ENCODE measurements around the gene FRS2. TPM values are rescaled to one million over a fixed set of nuclear protein-coding genes. Genes with fewer than 3 reads are reported as not detected.

FRS2 gene
- total RNA-seq, 4 donors from 2014 or later = 36.5 to 60.3 (median 43.8) TPM

GRCh38 chr12:69570000-69570516 is 99.9 kb downstream of the FRS2 start:
- WGBS = 94% methylated on average over 10 of the region's 10 CpGs
- no peak overlapping the region for H3K4me3 ChIP-seq

GRCh38 chr12:69570545-69571399 is 100.6 kb downstream of the FRS2 start:
- peaks cover 31 to 65% (median 46%) of the 10 kb centered on the region in 4 donors for H3K36me3 ChIP-seq
- intact Hi-C loops (cut with DNase I) = loop anchor here (5.0 kb wide), 1 partner anchor 98 kb away; the partner anchor contains the start of gene FRS2

More at GRCh38 chr12:69570000-69570516, 99.9 kb downstream of the FRS2 start:
- Histone ChIP-seq H3K4me1 (peaks cover 0 to 5% (median 0%) of the 10 kb centered on the region in 4 donors), H3K9me3 (no peaks in the 10 kb centered on the region), H3K36me3 (peaks cover 25 to 58% (median 40%) of the 10 kb centered on the region in 4 donors), H3K27me3 (no peaks in the 10 kb centered on the region), H3K27ac (replicated peaks in 1 of 4) (no peak overlapping the region)
- DNase-seq (ENCODE audit: extremely low spot score) = no peak
- intact Hi-C loops (cut with DNase I) = loop anchor here (5.0 kb wide), 2 partner anchors 98 to 153 kb away; partner anchors contain the start of gene FRS2
- TF ChIP-seq CTCF (IDR thresholded peaks at IDR 0.05) = no peak
- no peak for TF ChIP-seq POLR2AphosphoS5 (IDR thresholded peaks at IDR 0.05)
- no peak for TF ChIP-seq EP300 (IDR thresholded peaks at IDR 0.05)
- TF ChIP-seq POLR2A (IDR thresholded peaks at IDR 0.05; ENCODE audit: low read depth) = no peak

DNA sequence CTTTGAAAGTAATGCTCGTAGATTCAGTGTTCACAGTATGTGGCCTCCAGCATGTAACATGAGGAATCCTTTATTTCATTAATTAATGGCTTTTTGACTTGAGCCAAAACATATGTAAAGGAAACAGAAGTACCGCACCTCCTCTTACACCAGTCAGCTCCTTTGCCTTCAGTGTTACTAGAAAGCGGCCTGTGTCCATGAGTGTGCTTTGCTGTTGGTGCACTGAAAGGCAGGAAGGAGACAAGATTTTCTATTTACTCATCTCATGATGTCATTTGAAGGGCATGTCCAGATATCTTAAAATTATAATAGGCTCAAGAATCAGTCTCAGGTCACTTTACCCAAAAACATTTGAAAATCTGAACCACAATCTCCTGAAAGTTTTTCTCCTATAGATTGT is 105.2 kb downstream of the FRS2 start:
- peaks cover 31 to 50% (median 39%) of the 10 kb centered on the region in 4 donors for H3K36me3 ChIP-seq
- WGBS = 81% methylated on average over 3 of the region's 3 CpGs

More at GRCh38 chr12:69570545-69571399, 100.6 kb downstream of the FRS2 start:
- no peaks in the 10 kb centered on the region for H3K27me3 ChIP-seq
- H3K4me3 ChIP-seq = no peak overlapping the region
- H3K27ac ChIP-seq (replicated peaks in 1 of 4) = no peak overlapping the region
- TF ChIP-seq POLR2AphosphoS5 (IDR thresholded peaks at IDR 0.05) (no peak), EP300 (IDR thresholded peaks at IDR 0.05) (no peak), POLR2A (IDR thresholded peaks at IDR 0.05; ENCODE audit: low read depth) (no peak), CTCF (IDR thresholded peaks at IDR 0.05) (peak; percentile 75 to 85 (median 84))
- DNase-seq (ENCODE audit: extremely low spot score) = no peak
- H3K4me1 ChIP-seq = peaks cover 0 to 5% (median 0%) of the 10 kb centered on the region in 4 donors
- H3K9me3 ChIP-seq = no peaks in the 10 kb centered on the region
- 30% methylated on average over 6 of the region's 6 CpGs for WGBS

DNA sequence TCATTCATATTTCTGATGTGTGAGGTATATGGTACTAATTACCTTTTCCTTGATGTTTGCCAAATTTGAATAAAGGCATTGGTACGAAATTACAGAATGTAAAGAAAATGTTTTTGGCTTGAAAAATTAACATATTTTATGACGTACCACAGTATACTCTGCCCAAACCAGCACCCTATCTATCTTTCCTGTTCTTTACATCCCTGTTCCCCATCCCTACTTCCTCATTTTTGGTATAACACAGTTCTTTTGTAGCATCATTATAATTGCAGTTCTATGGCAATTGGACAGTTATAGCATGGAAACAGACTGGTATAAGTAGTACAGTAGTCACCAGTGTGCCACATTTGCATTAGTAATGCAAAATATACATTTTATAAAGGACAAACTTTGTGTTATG is 108.1 kb downstream of the FRS2 start:
- no peaks in the 10 kb centered on the region for H3K9me3 ChIP-seq

More for the DNA sequence above, 105.2 kb downstream of the FRS2 start:
- intact Hi-C loops (cut with DNase I) = no loop called here
- peaks cover 0 to 5% (median 0%) of the 10 kb centered on the region in 4 donors for H3K4me1 ChIP-seq
- TF ChIP-seq CTCF (IDR thresholded peaks at IDR 0.05) (no peak), POLR2A (IDR thresholded peaks at IDR 0.05; ENCODE audit: low read depth) (no peak), EP300 (IDR thresholded peaks at IDR 0.05) (no peak), POLR2AphosphoS5 (IDR thresholded peaks at IDR 0.05) (no peak)
- no peak overlapping the region for H3K27ac ChIP-seq (replicated peaks in 1 of 4)
- DNase-seq (ENCODE audit: extremely low spot score) = no peak
- H3K4me3 ChIP-seq = no peak overlapping the region
- H3K27me3 ChIP-seq = no peaks in the 10 kb centered on the region
- no peaks in the 10 kb centered on the region for H3K9me3 ChIP-seq

More for the DNA sequence above, 108.1 kb downstream of the FRS2 start:
- WGBS = 88% methylated on average over 2 of the region's 2 CpGs
- TF ChIP-seq POLR2AphosphoS5 (IDR thresholded peaks at IDR 0.05) = no peak
- TF ChIP-seq EP300 (IDR thresholded peaks at IDR 0.05) = no peak
- no peak for TF ChIP-seq CTCF (IDR thresholded peaks at IDR 0.05)
- TF ChIP-seq POLR2A (IDR thresholded peaks at IDR 0.05; ENCODE audit: low read depth) = no peak
- H3K4me1 ChIP-seq = no peaks in the 10 kb centered on the region
- no peak overlapping the region for H3K27ac ChIP-seq (replicated peaks in 1 of 4)
- intact Hi-C loops (cut with DNase I) = no loop called here
- no peak for DNase-seq (ENCODE audit: extremely low spot score)
- H3K36me3 ChIP-seq = peaks cover 20 to 29% (median 23%) of the 10 kb centered on the region in 4 donors
- H3K4me3 ChIP-seq = no peak overlapping the region
- H3K27me3 ChIP-seq = no peaks in the 10 kb centered on the region
